Lung (tissue), 12 donors: ENCODE data around the gene ANKRD13A. TPM values are rescaled to one million over a fixed set of nuclear protein-coding genes. Genes with fewer than 3 reads are reported as not detected.

Experiments
- ATAC-seq: fragments of 200-7000 bp; cut with Tn5 transposase; one replicate; pipeline ENCODE4 v1.9.1; 2020; ENCODE audit warnings: moderate number of reproducible peaks; ENCODE audit not compliant: insufficient read depth, low FRiP score
- DNase-seq, 3 donors: peaks; one replicate each; pipeline ENCODE4 v3.0.0-alpha.2; 2013 to 2017
- H3K27ac ChIP-seq, 2 donors: one replicate each; pipeline ENCODE4 v1.5.1; 2013; ENCODE audit warnings: mild to moderate bottlenecking in 2 of 2, moderate library complexity in 2 of 2, control low read depth in 1 of 2, inconsistent platforms in 1 of 2, low read depth in 1 of 2, low read length in 1 of 2
- H3K27me3 ChIP-seq, 3 donors: one replicate each; pipeline ENCODE4 v1.5.1; 2013; ENCODE audit warnings: low read length in 2 of 3; ENCODE audit not compliant: control insufficient read depth in 3 of 3, insufficient read depth in 3 of 3
- H3K36me3 ChIP-seq, 4 donors: one replicate each; pipeline ENCODE4 v1.5.1; 2013; ENCODE audit warnings: low read length in 4 of 4, mild to moderate bottlenecking in 1 of 4, moderate library complexity in 1 of 4; ENCODE audit not compliant: control insufficient read depth in 4 of 4, insufficient read depth in 4 of 4
- H3K4me1 ChIP-seq, 5 donors: one replicate each; pipeline ENCODE4 v1.5.1; 2013; ENCODE audit warnings: low read length in 5 of 5, mild to moderate bottlenecking in 2 of 5, moderate library complexity in 1 of 5; ENCODE audit not compliant: control insufficient read depth in 5 of 5, insufficient read depth in 5 of 5
- H3K4me3 ChIP-seq: one replicate; pipeline ENCODE4 v1.5.1; 2013; ENCODE audit warnings: mild to moderate bottlenecking, control low read depth, moderate library complexity
- H3K9ac ChIP-seq, 2 donors: one replicate each; pipeline ENCODE4 v1.5.1; 2013; ENCODE audit warnings: low read length in 2 of 2, control low read depth in 1 of 2; ENCODE audit not compliant: insufficient read depth in 1 of 2
- H3K9me3 ChIP-seq, 4 donors: one replicate each; pipeline ENCODE4 v1.5.1; 2013; ENCODE audit warnings: low read length in 3 of 4, mild to moderate bottlenecking in 1 of 4, moderate library complexity in 1 of 4; ENCODE audit not compliant: control insufficient read depth in 4 of 4, insufficient read depth in 3 of 4
- WGBS, 2 donors: extraction: QIAGEN DNeasy Blood & Tissue Kit; methylation state at CpG; one replicate each; pipeline ENCODE4 v1.1.7; 2013; 5-methylcytosine and 5-hydroxymethylcytosine counted together
- polyA plus RNA-seq, 2 donors: library from polyadenylated mRNA; stranded (reverse); fragments of 200-250 nt; gene quantifications; one replicate each; pipeline ENCODE4 v1.2.1, GENCODE V29; 2013
- total RNA-seq, 2 donors: library from RNA; depleted of rRNA in 1 of 2; stranded (reverse); fragments of >200 nt in 1 of 2; gene quantifications; one replicate each; pipeline ENCODE4 v1.2.1, GENCODE V29; 2014 to 2021
- TF ChIP-seq, protein P1 (sequence below): IDR thresholded peaks from 2 replicates; pipeline ENCODE4 v1.5.1; 2012; ENCODE audit warnings: mild to moderate bottlenecking; ENCODE audit errors: control extremely low read depth, extremely low read depth
- donor health status: control.
- donor health status: control.
- donor health status: Bipolar disorder and iron deficiency.
- donor health status: healthy.
- donor health status: DM: yes; HTN: yes; CAD: no.

The ANKRD13A gene
- total and polyA plus RNA-seq, 4 donors = 21.6 to 83.0 (median 53.8) TPM

DNA sequence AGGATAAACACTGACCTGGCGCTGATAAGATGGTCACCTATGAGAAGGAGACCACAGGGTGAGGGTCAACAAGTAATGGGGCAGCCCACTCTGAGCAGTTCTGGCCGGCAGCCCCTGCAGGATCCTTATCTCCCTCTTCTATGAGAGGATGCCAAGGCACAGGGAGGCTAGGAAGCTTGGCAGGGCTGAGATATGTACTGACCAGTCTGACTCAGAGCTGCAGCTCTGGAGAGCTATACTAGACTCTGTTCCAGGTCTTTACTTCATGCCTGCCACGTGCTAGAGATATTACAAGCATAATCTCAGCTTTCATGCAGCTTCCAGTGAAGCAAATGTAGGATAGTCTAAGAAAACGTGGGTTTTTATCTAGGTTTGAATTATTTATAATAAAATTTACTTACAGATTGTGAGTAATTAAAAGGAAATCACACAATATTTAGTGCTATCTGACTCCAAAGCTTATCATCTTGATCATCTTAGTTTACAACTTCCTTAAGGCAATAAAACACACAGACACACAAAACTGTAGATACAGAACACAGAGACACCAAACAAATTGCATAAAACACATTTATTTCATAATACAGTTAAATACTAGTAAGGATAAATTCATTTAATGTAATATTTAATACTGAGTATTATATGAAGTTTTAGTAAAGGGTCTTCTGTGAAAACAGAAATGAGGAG, 35.3 kb upstream of the ANKRD13A start:
- H3K4me1 ChIP-seq = peaks cover 0 to 2% (median 0%) of the 10 kb centered on the region in 5 donors
- WGBS, 2 donors = 59 to 74% methylated on average over 4 of the region's 4 CpGs
- no peak overlapping the region for H3K4me3 ChIP-seq
- H3K27me3 ChIP-seq = no peaks in the 10 kb centered on the region
- TF ChIP-seq, protein P1, sequence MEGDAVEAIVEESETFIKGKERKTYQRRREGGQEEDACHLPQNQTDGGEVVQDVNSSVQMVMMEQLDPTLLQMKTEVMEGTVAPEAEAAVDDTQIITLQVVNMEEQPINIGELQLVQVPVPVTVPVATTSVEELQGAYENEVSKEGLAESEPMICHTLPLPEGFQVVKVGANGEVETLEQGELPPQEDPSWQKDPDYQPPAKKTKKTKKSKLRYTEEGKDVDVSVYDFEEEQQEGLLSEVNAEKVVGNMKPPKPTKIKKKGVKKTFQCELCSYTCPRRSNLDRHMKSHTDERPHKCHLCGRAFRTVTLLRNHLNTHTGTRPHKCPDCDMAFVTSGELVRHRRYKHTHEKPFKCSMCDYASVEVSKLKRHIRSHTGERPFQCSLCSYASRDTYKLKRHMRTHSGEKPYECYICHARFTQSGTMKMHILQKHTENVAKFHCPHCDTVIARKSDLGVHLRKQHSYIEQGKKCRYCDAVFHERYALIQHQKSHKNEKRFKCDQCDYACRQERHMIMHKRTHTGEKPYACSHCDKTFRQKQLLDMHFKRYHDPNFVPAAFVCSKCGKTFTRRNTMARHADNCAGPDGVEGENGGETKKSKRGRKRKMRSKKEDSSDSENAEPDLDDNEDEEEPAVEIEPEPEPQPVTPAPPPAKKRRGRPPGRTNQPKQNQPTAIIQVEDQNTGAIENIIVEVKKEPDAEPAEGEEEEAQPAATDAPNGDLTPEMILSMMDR = no peak
- ATAC-seq (peak; percentile 58), DNase-seq (no peak)
- peaks cover 16 to 37% (median 23%) of the 10 kb centered on the region in 4 donors for H3K36me3 ChIP-seq
- H3K9ac ChIP-seq = no peak overlapping the region
- H3K27ac ChIP-seq = peak overlapping the region in 1 of 2 donors; percentile 41
- H3K9me3 ChIP-seq = no peaks in the 10 kb centered on the region

DNA sequence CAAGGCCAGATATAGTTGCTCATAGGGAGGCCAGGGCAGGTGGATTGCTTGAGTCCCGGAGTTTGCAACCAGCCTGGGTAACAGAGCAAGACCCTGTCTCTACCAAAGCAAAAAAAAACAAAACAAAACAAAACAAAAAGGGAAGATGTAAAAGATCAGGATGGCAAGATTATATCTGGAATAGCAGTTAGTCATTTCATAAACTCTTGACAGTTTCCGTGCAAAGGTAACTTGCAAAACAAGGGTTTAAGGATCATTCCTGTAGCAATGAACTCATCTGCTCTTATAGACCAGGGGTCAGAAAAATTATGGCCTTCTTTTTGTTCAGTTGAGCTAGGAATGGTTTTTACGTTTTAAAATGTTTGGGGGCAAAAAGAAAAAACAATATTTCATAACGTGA, 32.7 kb upstream of the ANKRD13A start:
- no peak for ATAC-seq
- no peak overlapping the region for H3K27ac ChIP-seq
- WGBS, 2 donors = 93 to 95% methylated on average over 4 of the region's 4 CpGs

DNA sequence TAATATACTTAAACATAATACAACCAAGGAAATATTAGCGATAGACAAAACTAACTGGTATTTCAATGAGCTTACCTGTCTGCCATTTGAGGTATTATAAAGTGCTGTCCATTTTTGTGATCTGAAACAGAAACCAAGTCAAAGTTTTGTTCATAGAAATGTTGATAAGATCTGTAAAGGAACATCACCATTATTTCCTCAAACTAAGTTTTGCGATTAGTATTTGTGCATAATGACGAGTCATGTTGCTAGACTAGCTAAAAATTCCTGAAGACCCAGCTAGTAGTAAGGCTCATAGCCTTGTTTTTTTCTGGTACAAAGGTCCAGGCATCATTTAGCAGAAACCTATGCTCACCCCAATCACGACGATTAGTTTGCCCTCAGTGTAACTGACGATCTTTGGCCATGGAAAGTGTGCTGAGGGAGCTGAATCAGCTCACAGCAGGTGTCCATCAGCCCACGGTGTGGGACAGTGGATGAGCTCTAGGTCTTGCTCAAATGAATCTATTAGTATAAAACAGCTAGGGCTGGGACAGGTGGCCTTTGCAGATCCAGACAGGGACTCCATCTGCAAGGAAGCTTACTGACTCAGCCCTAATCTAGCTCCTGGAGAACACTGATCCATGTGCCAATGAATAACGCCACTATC, 31.7 kb upstream of the ANKRD13A start:
- TF ChIP-seq, protein P1 = no peak
- H3K4me3 ChIP-seq = no peak overlapping the region
- 76 to 79% methylated on average over 8 of the region's 8 CpGs for WGBS, 2 donors
- H3K36me3 ChIP-seq = peaks cover 20 to 32% (median 23%) of the 10 kb centered on the region in 4 donors
- no peak overlapping the region for H3K9ac ChIP-seq
- H3K9me3 ChIP-seq = no peaks in the 10 kb centered on the region
- H3K27me3 ChIP-seq = no peaks in the 10 kb centered on the region
- peaks cover 0 to 2% (median 0%) of the 10 kb centered on the region in 5 donors for H3K4me1 ChIP-seq
- DNase-seq (no peak), ATAC-seq (no peak)
- H3K27ac ChIP-seq = no peak overlapping the region

More for the DNA sequence above, 32.7 kb upstream of the ANKRD13A start:
- Histone ChIP-seq H3K4me3 (no peak overlapping the region), H3K27me3 (no peaks in the 10 kb centered on the region), H3K9me3 (no peaks in the 10 kb centered on the region), H3K4me1 (peaks cover 0 to 2% (median 0%) of the 10 kb centered on the region in 5 donors), H3K9ac (no peak overlapping the region), H3K36me3 (peaks cover 21 to 36% (median 23%) of the 10 kb centered on the region in 4 donors)
- TF ChIP-seq, protein P1 = no peak
- no peak for DNase-seq
